IPS-18c (cell line): Measurements from ENCODE around the gene MYOZ3.

Experiments
- H3K4me3 ChIP-seq: 2 replicates; pipeline ENCODE4 v1.7.0; 2013; ENCODE audit warnings: low read depth, mild to moderate bottlenecking, low read length, moderate library complexity; ENCODE audit not compliant: insufficient read depth
- H3K9me3 ChIP-seq: one replicate; pipeline ENCODE4 v1.6.1; 2013; ENCODE audit warnings: mild to moderate bottlenecking, low read length, moderate library complexity; ENCODE audit not compliant: control insufficient read depth, insufficient read depth

MYOZ3 gene, protein sequence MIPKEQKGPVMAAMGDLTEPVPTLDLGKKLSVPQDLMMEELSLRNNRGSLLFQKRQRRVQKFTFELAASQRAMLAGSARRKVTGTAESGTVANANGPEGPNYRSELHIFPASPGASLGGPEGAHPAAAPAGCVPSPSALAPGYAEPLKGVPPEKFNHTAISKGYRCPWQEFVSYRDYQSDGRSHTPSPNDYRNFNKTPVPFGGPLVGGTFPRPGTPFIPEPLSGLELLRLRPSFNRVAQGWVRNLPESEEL

DNA sequence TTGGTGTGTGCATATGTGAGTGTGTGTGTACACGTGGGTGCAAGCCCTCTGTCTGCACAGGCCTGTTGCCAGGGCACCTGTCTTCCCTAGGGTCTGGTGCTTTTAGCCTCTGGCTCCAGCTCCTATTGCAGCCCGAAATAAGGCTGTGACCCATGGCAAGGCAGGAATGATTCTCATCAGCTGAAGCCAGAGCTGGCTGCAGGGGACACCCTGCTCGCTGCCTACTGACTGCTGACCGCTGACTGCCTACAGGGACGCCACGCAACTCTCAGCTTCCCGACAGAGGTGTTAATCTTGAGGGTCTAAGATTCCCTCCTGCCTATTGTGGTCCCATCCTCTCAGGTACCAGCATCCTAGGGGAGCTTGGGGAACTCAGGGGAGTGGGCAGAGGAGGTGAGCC, at the start of gene MYOZ3:
TSS of gene MYOZ3 (plus strand) at position 166 of the 400 bp plus-strand sequence. CDS start 1,691 bp downstream, outside the sequence.
- H3K9me3 ChIP-seq: no peaks in the 10 kb centered on the region
- H3K4me3 ChIP-seq: no peak within 1 kb of the TSS; the same call in 1 of the 2 replicates

- Histone ChIP-seq H3K9me3 (no peaks in the 10 kb centered on the region), H3K4me3 (no peak overlapping the region)
These were observed 48.6 kb upstream of the MYOZ3 start for GRCh38 chr5:150612405-150612804.

DNA sequence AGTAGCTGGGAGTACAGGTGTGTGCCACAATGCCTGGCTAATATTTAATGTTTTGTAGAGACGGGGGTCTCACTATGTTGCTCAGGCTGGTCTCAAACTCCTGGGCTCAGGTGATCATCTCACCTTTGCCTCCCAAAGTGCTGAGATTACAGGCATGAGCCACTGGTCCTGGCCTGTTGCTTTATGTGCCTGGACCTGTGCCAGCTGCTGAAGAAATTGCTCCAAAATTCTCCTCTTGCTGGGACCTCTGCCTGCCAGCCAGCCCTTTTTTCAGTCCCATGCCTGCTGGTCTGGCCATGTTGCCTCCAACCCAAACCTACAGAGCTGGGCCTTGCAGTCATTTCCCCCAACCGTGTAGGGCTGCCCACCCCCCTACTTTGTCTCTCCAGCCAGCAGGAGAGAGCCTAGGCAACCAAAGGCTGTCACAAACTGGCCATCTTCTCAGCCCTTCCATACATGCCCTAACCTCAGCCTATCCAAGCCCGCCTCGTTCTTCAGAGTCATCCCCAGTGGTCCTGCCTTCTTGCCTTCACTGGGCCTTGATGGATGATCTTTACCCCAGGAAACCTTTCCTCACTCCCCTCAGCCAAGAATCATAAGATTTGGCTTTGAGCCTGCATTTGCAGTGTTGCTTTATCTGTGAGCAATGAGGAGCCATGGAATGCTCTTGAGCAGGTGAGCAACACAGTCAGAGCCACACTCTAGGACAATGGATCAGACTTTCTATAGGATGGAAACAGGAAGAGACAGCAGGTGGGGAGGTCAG, 48.0 kb upstream of the MYOZ3 start:
- no peak overlapping the region for H3K4me3 ChIP-seq
- no peaks in the 10 kb centered on the region for H3K9me3 ChIP-seq

- H3K9me3 ChIP-seq: no peaks in the 10 kb centered on the region
- no peak overlapping the region for H3K4me3 ChIP-seq
These were observed 46.9 kb upstream of the MYOZ3 start for GRCh38 chr5:150613991-150614660.

GRCh38 chr5:150614661-150615060, 46.4 kb upstream of the MYOZ3 start:
- no peaks in the 10 kb centered on the region for H3K9me3 ChIP-seq
- no peak overlapping the region for H3K4me3 ChIP-seq

DNA sequence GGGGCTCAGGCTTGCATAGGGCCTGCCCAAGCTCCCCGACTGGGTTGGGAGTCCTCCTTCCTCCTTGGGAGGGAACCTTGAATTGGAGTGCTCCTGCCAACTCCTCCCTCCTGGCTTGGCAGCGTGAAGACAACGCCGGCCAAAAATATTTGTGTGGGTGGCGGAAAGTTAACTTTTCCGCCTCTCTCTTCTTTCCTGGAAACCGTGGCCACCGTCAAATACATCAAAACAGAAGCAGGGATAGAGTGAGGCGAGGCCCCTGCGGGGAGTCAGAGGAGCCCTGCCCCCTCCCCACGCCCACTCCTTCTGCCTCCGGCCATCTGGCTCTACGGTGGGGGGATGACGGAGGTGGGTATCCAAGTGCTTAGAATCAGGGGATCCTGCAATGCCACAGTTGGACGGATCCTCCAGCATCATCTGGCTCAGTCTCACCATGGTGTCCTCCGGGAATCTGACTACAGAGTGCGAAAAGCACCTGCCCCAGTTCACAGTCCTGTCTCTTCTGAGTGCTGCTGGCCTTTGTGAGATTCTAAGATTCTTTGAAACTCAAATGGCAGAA, 45.8 kb upstream of the MYOZ3 start:
- Histone ChIP-seq H3K4me3 (no peak overlapping the region), H3K9me3 (no peaks in the 10 kb centered on the region)

GRCh38 chr5:150616024-150616470, 45.0 kb upstream of the MYOZ3 start:
- H3K4me3 ChIP-seq: no peak overlapping the region
- no peaks in the 10 kb centered on the region for H3K9me3 ChIP-seq

GRCh38 chr5:150616506-150616905, 44.5 kb upstream of the MYOZ3 start:
- H3K4me3 ChIP-seq: no peak overlapping the region
- H3K9me3 ChIP-seq: no peaks in the 10 kb centered on the region

GRCh38 chr5:150618163-150618562, 42.9 kb upstream of the MYOZ3 start:
- Histone ChIP-seq H3K9me3 (no peaks in the 10 kb centered on the region), H3K4me3 (no peak overlapping the region)

GRCh38 chr5:150618588-150619281, 42.3 kb upstream of the MYOZ3 start:
- H3K4me3 ChIP-seq: no peak overlapping the region
- no peaks in the 10 kb centered on the region for H3K9me3 ChIP-seq

DNA sequence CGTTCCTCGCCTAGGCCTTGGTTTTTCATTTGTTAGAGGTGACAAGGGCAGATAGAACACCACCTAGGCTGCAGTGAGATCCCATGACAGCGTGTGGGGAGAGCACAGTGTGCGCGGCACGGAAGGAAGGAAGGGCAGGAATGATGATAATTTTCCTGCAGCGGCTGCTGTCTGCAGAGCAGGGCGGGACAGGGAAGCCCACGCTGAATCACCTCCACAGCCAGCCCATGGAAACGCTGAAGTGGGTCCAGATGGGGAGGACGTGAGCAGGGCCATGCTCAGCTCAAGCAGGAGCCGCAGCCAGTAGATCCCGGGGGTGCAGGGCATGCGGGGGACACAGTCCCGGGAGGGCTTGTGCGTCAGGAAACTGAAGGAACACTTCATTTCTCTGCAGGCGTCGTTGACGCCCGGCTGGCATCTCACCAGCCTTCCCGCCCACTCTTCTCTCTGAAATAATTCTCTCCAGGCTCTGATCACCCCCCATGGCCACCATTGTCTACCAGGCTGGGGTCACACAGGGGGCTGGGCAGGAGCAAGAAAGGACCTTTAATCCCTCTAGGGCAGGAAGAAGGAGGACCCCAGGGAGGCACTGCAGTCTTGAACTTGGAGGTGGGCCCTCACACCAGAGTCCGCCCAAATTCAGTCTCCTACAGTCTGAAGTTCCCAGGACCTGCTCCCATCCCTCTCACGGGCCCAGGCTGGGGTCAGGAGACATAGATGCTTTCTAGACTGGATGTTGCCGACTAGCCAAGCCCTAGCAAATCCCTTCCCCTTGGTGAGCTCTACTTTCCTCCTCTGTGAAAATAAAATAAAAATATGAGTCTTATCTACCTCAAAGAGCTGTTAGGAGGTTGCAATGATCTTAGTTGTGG, 41.5 kb upstream of the MYOZ3 start:
- Histone ChIP-seq H3K4me3 (no peak overlapping the region), H3K9me3 (no peaks in the 10 kb centered on the region)

- H3K9me3 ChIP-seq: no peaks in the 10 kb centered on the region
- no peak overlapping the region for H3K4me3 ChIP-seq
These were observed 39.8 kb upstream of the MYOZ3 start for GRCh38 chr5:150621301-150621700.

DNA sequence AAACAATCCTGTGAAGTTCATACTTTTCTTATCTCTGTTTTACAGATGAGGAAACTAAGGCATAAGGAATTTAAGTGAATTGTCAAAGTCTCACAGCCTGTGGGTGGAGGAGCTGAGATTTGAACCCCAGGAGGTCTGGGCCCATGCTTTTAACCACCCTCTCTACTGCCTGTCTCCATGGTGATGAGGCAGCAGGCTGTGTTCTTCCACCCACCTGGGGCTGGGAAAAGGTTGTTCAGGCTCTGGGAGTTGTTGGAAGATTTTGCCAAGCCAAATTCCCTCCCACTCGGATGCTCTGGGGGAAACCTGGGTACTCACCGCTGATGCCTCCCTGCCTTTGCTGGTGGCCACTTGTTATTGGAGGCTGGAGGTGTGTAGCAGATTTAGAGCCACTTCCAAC, 38.9 kb upstream of the MYOZ3 start:
- Histone ChIP-seq H3K9me3 (no peaks in the 10 kb centered on the region), H3K4me3 (no peak overlapping the region)

DNA sequence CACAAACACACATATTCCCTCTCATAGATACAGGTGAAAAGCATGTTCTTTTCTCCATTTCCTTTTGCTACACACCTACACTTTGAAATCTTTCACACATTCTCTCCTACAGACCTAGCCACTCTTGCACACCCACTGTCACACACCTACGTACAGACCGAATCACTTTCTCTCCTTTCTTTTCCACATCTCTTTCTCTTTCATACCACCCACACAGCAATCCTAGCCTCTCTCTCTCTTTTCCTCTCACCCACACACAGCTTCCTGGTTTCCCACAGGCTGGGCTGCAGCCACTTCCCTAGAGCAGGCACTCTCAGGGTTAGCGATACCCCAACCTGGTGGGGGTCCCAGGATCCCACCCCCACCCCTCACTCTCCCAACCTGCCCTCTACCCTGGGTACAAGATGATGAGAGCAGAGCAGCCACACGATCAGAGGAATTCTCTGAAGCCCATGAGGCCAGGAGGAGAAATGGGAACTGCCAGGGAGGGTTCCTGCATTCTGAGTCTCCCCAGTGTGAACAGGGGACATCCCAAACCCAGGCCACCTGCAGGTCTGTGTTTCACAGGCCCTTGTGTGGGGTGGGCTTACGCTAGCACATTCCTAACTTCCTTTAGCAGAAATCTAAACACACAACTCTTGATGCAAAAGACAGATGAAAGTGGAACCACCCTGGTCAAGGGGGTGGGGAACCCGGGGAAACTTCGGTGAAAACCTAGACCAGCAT, 37.7 kb upstream of the MYOZ3 start:
- Histone ChIP-seq H3K9me3 (no peaks in the 10 kb centered on the region), H3K4me3 (no peak overlapping the region)

DNA sequence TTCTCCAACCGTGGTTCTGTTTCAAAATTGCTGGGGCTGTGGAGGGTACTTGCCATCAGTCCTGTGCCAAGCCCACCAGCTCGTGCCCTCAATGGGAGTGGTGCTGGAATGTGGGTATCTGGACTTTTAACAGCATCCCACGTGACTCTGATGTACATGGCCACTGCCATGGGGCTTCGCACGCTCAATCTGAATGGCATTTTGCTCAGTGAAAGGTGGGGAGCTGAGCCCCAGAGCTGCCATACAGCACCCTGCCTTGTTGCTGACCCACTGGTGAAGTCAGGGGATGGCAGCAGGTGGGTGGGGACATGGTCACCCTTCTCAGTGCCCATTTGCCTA, 37.2 kb upstream of the MYOZ3 start:
- Histone ChIP-seq H3K9me3 (no peaks in the 10 kb centered on the region), H3K4me3 (no peak overlapping the region)
